ENCODE measurements around the gene TRABD2B. TPM values are rescaled to one million over a fixed set of nuclear protein-coding genes. Genes with fewer than 3 reads are reported as not detected.
A peak's percentile ranks its signal among the peaks of the same experiment; 100 is the strongest.

TRABD2B gene
- total and polyA plus RNA-seq, 2 of the 13 experiments (the other 11 are each of a cell fraction or from before 2014, with no cell fraction given): 0.04 TPM; not detected in 1

GRCh38 chr1:47783638-47784496 is 213.3 kb downstream of the TRABD2B start (continued):
- TF ChIP-seq ZBTB14 (CRISPR knock-in tag; IDR thresholded peaks at IDR 0.05) (no peak), ZFP41 (CRISPR knock-in tag; IDR thresholded peaks at IDR 0.05; ENCODE audit: borderline replicate concordance) (no peak), KLF11 (CRISPR knock-in tag; IDR thresholded peaks at IDR 0.05) (no peak), CSRNP2 (CRISPR knock-in tag; conservative IDR thresholded peaks at IDR 0.05; ENCODE audit: low read depth) (no peak), ZNF800 (CRISPR knock-in tag; IDR thresholded peaks at IDR 0.05) (no peak), RFX1 (IDR thresholded peaks at IDR 0.05) (no peak), AGO1 (IDR thresholded peaks at IDR 0.05; ENCODE audit: low read depth, low read length, poor library complexity, severe bottlenecking) (no peak), HOXA3 (CRISPR knock-in tag; IDR thresholded peaks at IDR 0.05) (peak; percentile 44; the same call in 1 of the 2 replicates), PRDM15 (CRISPR knock-in tag; IDR thresholded peaks at IDR 0.05) (peak; percentile 21; the same call in 1 of the 2 replicates), NR2F6 (IDR thresholded peaks at IDR 0.05) (0 out of 2 replicates have a peak, but pooled peaks have one; percentile 22), NR2F6 (CRISPR knock-in tag; IDR thresholded peaks at IDR 0.05) (peak; percentile 52; the same call in 1 of the 2 replicates), ZBTB38 (CRISPR knock-in tag; IDR thresholded peaks at IDR 0.05) (peak; percentile 83), ZNF354B (CRISPR knock-in tag; IDR thresholded peaks at IDR 0.05) (no peak; the same call in 1 of the 2 replicates), POLR2AphosphoS2 (IDR thresholded peaks at IDR 0.05; ENCODE audit: low read depth, low read length) (no peak), FOXP4 (CRISPR knock-in tag; IDR thresholded peaks at IDR 0.05) (peak; percentile 17; the same call in 1 of the 2 replicates), ZBTB1 (CRISPR knock-in tag; IDR thresholded peaks at IDR 0.05; ENCODE audit: borderline replicate concordance) (no peak)
